Gastrocnemius medialis (tissue), 4 donors: ENCODE measurements around the gene NOX3. TPM values are rescaled to one million over a fixed set of nuclear protein-coding genes. Genes with fewer than 3 reads are reported as not detected.

Experiments
- ATAC-seq, 2 donors: fragments of 150-250 bp; one replicate each; pipeline ENCODE4 v1.9.1; 2016
- DNase-seq, 2 donors: peaks; one replicate each; pipeline ENCODE4 v3.0.0-alpha.2; 2019
- H3K27ac ChIP-seq, 4 donors: fragments of 200-600 bp; sonication (generic); 1 replicate in 1 of 4; 2 replicates in 3 of 4; pipeline ENCODE4 v1.5.1; 2016 to 2018; ENCODE audit warnings: mild to moderate bottlenecking in 2 of 4, moderate library complexity in 1 of 4
- H3K27me3 ChIP-seq, 3 donors: fragments of 200-600 bp; sonication (generic) in 2 of 3; 1 replicate in 1 of 3; 2 replicates in 2 of 3; pipeline versions ENCODE4 v1.5.1 to v1.6.0; 2016 to 2019; ENCODE audit warnings: mild to moderate bottlenecking in 1 of 3, moderate library complexity in 1 of 3
- H3K36me3 ChIP-seq, 2 donors: fragments of 200-600 bp; sonication (generic) in 1 of 2; one replicate each; pipeline ENCODE4 v1.5.1; 2017 to 2018
- H3K4me1 ChIP-seq, 2 donors: fragments of 200-600 bp; sonication (generic) in 1 of 2; one replicate each; pipeline ENCODE4 v1.5.1; 2016 to 2017; ENCODE audit warnings: mild to moderate bottlenecking in 2 of 2
- H3K4me3 ChIP-seq, 4 donors: fragments of 200-600 bp; sonication (generic) in 3 of 4; 1 replicate in 1 of 4; 2 replicates in 3 of 4; pipeline ENCODE4 v1.5.1; 2016 to 2019; ENCODE audit warnings: mild to moderate bottlenecking in 2 of 4
- H3K9me3 ChIP-seq, 3 donors: fragments of 200-600 bp; sonication (generic) in 2 of 3; 1 replicate in 1 of 3; 2 replicates in 2 of 3; pipeline ENCODE4 v1.5.1; 2016 to 2019
- POLR2A ChIP-seq, 2 donors: fragments of 450-650 bp; IDR thresholded peaks; one replicate each; pipeline ENCODE4 v1.6.1; 2017; ENCODE audit warnings: antibody characterized with exemption in 2 of 2, mild to moderate bottlenecking in 2 of 2, moderate library complexity in 2 of 2
- in situ Hi-C, 4 donors: fragments of 200-750 bp; cut with MboI; loops; one replicate each; pipeline versions ENCODE4 v1.15.0 to v1.8.0; 2017; ENCODE audit warnings: low sequenced_read_pairs in 4 of 4
- intact Hi-C: fragments of 100-400 bp; cut with DNase I; formaldehyde crosslinking; loops from one replicate; pipeline ENCODE4 v1.15.1; 2023; ENCODE audit warnings: low total_unique reads
- total RNA-seq, 4 donors: library from RNA; depleted of rRNA; stranded (reverse); fragments of >200 nt; gene quantifications; one replicate each; pipeline versions ENCODE4 v1.1.0 to v1.2.3, GENCODE V29; 2016
- TF ChIP-seq, protein P1 (sequence below), 5 experiments: fragments of 450-650 bp in 3 of 5; fragments of 200-600 bp in 2 of 5; sonication (generic) in 2 of 5; IDR thresholded peaks in 4 of 5; conservative IDR thresholded peaks in 1 of 5; 1 replicate in 4 of 5; 2 replicates in 1 of 5; pipeline ENCODE4 v1.5.1; 2016 to 2019; ENCODE audit warnings: antibody characterized with exemption in 5 of 5, mild to moderate bottlenecking in 3 of 5, moderate library complexity in 3 of 5

NOX3 gene
- total RNA-seq, 4 donors from 2014 or later: not detected

DNA sequence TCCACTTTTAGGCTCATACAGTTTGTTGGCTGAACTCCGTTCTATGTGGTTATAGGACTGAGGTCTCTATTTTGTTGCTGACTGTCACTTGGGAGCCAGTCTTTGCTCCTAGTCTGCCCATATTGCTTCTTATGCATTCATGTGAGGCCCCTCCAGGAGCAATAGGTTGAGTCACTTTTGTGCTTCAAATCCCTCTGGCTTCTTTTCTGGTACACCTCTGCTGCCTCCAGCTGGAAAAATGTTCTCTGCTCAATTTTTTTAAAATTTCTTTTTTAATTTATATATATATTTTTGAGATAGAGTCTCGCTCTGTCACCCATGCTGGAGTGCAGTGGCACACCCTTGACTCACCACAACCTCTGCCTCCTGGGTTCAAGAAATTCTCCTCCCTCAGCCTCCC, 42.7 kb upstream of the NOX3 start:
- Histone ChIP-seq H3K27ac (no peak overlapping the region), H3K4me1 (peaks cover 0 to 6% of the 10 kb centered on the region in 2 donors), H3K36me3 (no peaks in the 10 kb centered on the region), H3K4me3 (no peak overlapping the region), H3K9me3 (peaks cover 0 to 3% (median 0%) of the 10 kb centered on the region in 3 donors), H3K27me3 (no peaks in the 10 kb centered on the region)
- TF ChIP-seq POLR2A (IDR thresholded peaks at IDR 0.05): no peak
- TF ChIP-seq, protein P1, sequence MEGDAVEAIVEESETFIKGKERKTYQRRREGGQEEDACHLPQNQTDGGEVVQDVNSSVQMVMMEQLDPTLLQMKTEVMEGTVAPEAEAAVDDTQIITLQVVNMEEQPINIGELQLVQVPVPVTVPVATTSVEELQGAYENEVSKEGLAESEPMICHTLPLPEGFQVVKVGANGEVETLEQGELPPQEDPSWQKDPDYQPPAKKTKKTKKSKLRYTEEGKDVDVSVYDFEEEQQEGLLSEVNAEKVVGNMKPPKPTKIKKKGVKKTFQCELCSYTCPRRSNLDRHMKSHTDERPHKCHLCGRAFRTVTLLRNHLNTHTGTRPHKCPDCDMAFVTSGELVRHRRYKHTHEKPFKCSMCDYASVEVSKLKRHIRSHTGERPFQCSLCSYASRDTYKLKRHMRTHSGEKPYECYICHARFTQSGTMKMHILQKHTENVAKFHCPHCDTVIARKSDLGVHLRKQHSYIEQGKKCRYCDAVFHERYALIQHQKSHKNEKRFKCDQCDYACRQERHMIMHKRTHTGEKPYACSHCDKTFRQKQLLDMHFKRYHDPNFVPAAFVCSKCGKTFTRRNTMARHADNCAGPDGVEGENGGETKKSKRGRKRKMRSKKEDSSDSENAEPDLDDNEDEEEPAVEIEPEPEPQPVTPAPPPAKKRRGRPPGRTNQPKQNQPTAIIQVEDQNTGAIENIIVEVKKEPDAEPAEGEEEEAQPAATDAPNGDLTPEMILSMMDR (IDR thresholded peaks at IDR 0.05 in 4 of 5, conservative IDR thresholded peaks at IDR 0.05 in 1 of 5): no peak
- intact Hi-C loops: loop anchor here (5.0 kb wide), 1 partner anchor 81 kb away; no protein-coding TSS in a partner anchor
- in situ Hi-C loops: no loop called here
- no peak for ATAC-seq
- DNase-seq: no peak

DNA sequence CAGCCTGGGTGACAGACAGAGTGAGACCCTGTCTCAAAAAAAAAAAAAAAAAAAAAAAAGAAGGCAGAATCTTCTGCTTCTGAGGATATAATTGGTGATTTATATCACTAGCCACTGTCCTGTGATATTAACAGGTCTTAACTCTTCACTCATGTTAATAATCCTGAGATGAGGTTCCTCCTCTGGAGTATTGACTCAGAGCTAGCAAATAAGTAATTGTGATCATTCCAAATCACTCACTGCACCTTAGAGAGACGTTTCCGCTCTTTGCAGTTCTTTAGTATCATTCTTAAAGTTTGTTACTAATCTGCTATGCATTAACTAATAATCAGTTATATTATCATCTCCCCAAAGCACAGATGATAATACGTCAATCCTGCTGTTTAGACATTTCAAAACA, 41.6 kb upstream of the NOX3 start:
- TF ChIP-seq, protein P1 (IDR thresholded peaks at IDR 0.05 in 4 of 5, conservative IDR thresholded peaks at IDR 0.05 in 1 of 5): no peak
- TF ChIP-seq POLR2A (IDR thresholded peaks at IDR 0.05): no peak
- in situ Hi-C loops: no loop called here
- Histone ChIP-seq H3K9me3 (no peaks in the 10 kb centered on the region), H3K36me3 (no peaks in the 10 kb centered on the region), H3K4me3 (no peak overlapping the region), H3K27ac (no peak overlapping the region), H3K27me3 (no peaks in the 10 kb centered on the region), H3K4me1 (peaks cover 0 to 6% of the 10 kb centered on the region in 2 donors)
- intact Hi-C loops: loop anchor here (5.0 kb wide), 1 partner anchor 80 kb away; no protein-coding TSS in a partner anchor
- ATAC-seq: no peak
- DNase-seq: no peak

DNA sequence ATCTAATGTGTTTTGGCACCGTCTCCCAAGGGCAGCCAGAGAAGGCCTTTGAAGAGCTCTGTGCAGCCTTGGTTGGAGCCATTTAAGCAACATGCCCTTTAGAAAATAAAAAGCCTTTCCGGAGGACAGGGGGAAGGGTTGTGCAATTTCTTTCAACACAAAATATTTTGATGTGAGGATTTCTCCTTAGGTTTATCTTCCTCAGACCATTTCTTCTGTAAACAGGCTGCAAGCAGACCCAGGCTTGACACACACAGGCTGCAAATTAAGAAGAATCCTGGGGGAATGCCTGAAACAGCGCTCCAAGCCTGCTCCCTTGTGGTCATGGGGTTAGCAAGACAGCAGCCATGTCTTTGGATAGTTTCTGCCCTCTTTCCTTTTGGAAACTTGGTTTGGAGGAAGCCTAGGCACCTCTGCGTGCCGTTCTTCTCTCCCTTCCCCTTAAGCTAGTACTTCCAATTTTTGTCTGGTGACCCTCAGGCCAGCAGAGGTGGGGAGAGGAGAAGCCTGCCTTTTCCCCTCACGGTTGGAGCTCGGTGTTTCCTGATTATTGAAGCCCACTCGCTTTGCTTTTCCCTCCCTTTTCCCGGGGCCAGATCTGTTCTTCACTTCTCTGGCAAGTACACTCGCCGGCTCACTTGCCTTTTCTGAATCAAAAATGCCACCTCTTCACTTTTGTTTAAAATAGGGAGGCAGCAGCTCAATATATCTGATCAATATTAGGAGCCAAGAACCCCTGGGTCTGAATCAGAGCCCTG, 39.6 kb upstream of the NOX3 start:
- ATAC-seq: peak; percentile 39 to 43
- peak; percentile 7 to 24 for DNase-seq
- in situ Hi-C loops: no loop called here

DNA sequence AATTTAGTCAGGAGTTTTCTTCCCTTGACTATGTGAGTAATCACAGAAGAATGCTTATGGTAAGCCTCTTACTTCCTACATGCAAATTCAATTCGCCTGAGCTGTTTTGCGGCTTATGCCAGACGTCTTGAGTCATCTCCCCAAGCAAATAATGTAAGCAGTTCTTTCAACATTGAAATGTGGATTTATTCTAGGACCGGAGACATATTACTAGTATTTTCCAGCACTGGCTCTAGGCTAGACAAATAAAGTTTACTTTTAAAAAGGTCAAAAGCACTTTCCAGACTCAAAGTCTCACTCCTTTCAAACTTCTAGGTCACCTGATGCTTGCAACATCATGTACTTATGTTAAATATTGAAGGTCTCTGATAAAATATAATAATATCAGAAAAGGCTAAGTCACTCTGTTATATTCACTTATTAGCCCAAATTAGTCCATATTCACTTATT, 38.1 kb upstream of the NOX3 start:
- in situ Hi-C loops: no loop called here
- Histone ChIP-seq H3K4me3 (no peak overlapping the region), H3K4me1 (peaks cover 0 to 6% of the 10 kb centered on the region in 2 donors), H3K9me3 (no peaks in the 10 kb centered on the region), H3K27me3 (no peaks in the 10 kb centered on the region), H3K27ac (peak overlapping the region in 3 of 4 donors; percentile 28 to 50 (median 44)), H3K36me3 (no peaks in the 10 kb centered on the region)
- DNase-seq: peak in 1 of 2 donors; percentile 52
- ATAC-seq: peak; percentile 64 to 72
- TF ChIP-seq, protein P1 (IDR thresholded peaks at IDR 0.05 in 4 of 5, conservative IDR thresholded peaks at IDR 0.05 in 1 of 5): no peak
- intact Hi-C loops: no loop called here

More for the DNA sequence above, 39.6 kb upstream of the NOX3 start:
- Histone ChIP-seq H3K4me1 (peaks cover 0 to 6% of the 10 kb centered on the region in 2 donors), H3K36me3 (no peaks in the 10 kb centered on the region), H3K4me3 (no peak overlapping the region), H3K9me3 (no peaks in the 10 kb centered on the region), H3K27ac (peak overlapping the region in 2 of 4 donors; percentile 28 to 50), H3K27me3 (no peaks in the 10 kb centered on the region)
- intact Hi-C loops: loop anchor here (5.0 kb wide), 1 partner anchor 78 kb away; no protein-coding TSS in a partner anchor
- TF ChIP-seq POLR2A (IDR thresholded peaks at IDR 0.05): no peak
- TF ChIP-seq, protein P1 (IDR thresholded peaks at IDR 0.05 in 4 of 5, conservative IDR thresholded peaks at IDR 0.05 in 1 of 5): peak in 2 of 5 experiments; percentile 10 to 11
